Measurements from ENCODE around the gene TNNI2. TPM values are rescaled to one million over a fixed set of nuclear protein-coding genes. Genes with fewer than 3 reads are reported as not detected.

TNNI2 gene
- total and polyA plus RNA-seq, 12 donors, result 0.55 to 21.8 (median 2.4) TPM; not detected in 3

DNA sequence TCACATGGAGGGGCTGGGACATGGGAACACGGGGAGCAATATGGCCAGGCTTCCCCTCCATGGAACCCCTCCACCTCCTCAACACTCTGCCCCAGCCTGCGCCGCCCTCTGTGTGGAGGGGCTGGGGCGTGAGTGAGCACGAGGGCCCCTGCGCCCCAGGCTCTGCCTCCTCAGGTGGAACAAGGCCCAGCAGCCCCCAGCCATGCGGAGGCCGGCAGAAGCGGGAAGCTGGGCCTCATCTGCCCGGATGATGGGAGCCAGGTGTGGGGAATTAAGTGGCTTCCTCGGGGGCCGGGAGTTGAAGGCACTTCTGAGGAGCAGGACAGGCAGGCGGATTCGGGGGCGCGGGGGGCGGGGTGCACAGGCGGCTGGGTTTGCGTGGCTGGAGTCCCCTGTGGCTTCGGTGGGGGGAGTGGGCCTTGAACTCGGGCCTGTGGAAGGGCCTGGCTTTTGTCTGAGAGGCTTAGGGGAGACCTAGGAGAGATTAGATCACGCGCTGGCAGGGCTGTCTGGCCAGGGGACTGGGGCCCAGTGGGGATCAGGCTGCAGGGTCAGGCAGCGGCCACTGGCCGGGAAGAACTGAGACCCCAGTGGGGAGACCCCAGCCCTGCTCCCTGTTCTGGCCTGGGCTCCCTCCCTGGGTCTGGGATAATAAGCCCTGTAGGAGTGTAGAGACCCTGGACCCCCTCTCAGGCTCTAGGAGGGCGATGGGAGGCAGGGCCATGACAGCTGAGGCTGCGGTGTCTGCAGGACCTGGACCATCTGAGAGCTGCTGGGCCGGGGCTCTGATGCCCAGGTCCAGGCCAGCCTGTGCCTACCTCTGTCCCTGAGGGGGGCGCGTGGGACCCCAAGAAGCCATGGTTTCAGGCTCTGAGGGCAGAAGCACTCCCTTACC lies 39.6 kb downstream of the TNNI2 start:
- H3K27ac ChIP-seq, result peak overlapping the region in 4 of 5 donors; percentile 37 to 97 (median 62)
- DNase-seq, result peak in 4 of 7 donors; percentile 24 to 51 (median 35)
- TF ChIP-seq POLR2A (IDR thresholded peaks at IDR 0.05), result no peak
- TF ChIP-seq, protein P1, sequence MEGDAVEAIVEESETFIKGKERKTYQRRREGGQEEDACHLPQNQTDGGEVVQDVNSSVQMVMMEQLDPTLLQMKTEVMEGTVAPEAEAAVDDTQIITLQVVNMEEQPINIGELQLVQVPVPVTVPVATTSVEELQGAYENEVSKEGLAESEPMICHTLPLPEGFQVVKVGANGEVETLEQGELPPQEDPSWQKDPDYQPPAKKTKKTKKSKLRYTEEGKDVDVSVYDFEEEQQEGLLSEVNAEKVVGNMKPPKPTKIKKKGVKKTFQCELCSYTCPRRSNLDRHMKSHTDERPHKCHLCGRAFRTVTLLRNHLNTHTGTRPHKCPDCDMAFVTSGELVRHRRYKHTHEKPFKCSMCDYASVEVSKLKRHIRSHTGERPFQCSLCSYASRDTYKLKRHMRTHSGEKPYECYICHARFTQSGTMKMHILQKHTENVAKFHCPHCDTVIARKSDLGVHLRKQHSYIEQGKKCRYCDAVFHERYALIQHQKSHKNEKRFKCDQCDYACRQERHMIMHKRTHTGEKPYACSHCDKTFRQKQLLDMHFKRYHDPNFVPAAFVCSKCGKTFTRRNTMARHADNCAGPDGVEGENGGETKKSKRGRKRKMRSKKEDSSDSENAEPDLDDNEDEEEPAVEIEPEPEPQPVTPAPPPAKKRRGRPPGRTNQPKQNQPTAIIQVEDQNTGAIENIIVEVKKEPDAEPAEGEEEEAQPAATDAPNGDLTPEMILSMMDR (IDR thresholded peaks at IDR 0.05), result no peak

DNA sequence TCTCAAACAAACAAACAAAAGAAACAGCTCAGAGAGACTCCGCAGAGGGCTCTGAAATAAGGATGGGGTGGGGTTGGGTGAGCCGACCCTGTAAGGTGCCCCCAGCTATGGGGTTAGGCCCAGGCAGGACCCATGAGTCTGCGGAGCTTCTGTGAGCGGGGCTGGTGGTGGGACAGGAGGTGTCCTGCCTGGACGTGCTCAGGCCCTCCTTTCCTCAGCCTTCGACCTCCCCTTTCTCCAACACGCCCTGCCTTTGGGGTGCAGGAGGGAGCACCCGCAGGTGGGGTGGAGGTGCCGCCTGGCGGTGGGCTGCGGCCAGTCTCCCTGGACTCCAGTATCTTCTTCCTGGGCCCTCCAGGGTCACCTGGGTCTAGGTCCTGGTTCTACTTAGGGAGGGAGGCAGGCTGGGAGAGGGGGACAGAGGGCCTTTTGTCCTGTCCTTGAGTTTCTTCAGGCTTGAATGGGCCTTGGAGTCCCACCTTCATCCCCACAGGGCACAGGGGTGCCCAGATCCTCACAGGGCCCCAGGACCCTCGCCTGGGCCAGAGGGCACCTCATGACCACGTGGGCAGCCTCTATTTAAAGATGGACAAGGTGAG lies 40.7 kb downstream of the TNNI2 start:
- peak in 3 of 7 donors; percentile 22 to 48 (median 37) for DNase-seq
- 73 to 87% (median 79%) methylated on average over 7 to 13 of the region's 13 CpGs for WGBS, 4 donors
- H3K27ac ChIP-seq, result peak overlapping the region in 4 of 5 donors; percentile 31 to 97 (median 65)
- intact Hi-C loops (cut with DNase I), result no loop called here
- H3K36me3 ChIP-seq (replicated peaks in 1 of 2), result peaks cover 0 to 19% of the 10 kb centered on the region in 2 donors
- TF ChIP-seq, protein P1 (IDR thresholded peaks at IDR 0.05), result no peak
- TF ChIP-seq POLR2A (IDR thresholded peaks at IDR 0.05), result no peak
- H3K9me3 ChIP-seq (replicated peaks in 1 of 3), result no peaks in the 10 kb centered on the region
- no peak overlapping the region for H3K4me3 ChIP-seq
- no peaks in the 10 kb centered on the region for H3K27me3 ChIP-seq
- H3K4me1 ChIP-seq (replicated peaks in 1 of 2), result peaks cover 16 to 57% of the 10 kb centered on the region in 2 donors

More for the DNA sequence above, 39.6 kb downstream of the TNNI2 start:
- no peaks in the 10 kb centered on the region for H3K27me3 ChIP-seq
- WGBS, 4 donors, result 69 to 75% (median 74%) methylated on average over 13 to 30 of the region's 30 CpGs
- H3K9me3 ChIP-seq (replicated peaks in 1 of 3), result no peaks in the 10 kb centered on the region
- peaks cover 0 to 9% of the 10 kb centered on the region in 2 donors for H3K36me3 ChIP-seq (replicated peaks in 1 of 2)
- no peak overlapping the region for H3K4me3 ChIP-seq
- H3K4me1 ChIP-seq (replicated peaks in 1 of 2), result peaks cover 16 to 57% of the 10 kb centered on the region in 2 donors
- intact Hi-C loops (cut with DNase I), result no loop called here

DNA sequence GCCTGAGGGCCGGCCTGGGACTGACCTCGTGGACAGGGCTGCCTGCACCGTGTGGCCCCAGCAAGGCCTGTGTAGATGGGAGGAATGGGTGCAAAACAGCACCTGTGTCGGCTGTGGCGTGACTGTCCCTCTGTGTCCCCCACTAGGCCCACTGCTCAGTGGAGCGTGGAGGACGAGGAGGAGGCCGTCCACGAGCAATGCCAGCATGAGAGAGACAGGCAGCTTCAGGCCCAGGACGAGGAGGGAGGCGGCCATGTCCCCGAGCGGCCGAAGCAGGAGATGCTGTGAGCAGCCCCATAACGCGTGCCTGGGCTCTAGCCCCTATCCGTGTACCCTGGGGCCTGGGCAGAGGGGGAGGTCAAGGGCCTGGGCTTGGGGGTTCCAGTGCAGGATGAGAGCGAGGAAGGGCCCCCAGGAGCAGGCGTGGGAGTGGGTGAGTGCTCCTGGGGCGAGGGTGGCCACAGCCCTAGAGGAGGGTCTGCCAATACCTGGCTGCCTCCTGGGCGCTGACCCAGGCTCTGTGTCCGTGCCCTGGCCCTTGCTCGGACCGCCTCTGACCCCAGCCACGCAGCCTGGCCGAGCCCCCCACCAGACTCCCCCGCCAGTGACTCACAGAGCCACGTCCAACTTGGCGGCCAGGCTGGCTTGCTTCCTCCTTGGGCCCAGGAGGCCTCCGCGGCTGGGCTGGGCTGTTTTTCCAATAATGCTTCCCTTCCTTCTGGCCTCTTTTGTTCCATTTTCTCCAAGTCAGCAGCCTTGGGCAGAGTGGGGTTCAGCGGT lies 41.4 kb downstream of the TNNI2 start:
- WGBS, 4 donors, result 51 to 67% (median 59%) methylated on average over 10 to 32 of the region's 32 CpGs
- no peak for TF ChIP-seq POLR2A (IDR thresholded peaks at IDR 0.05)
- TF ChIP-seq, protein P1 (IDR thresholded peaks at IDR 0.05), result no peak
- H3K4me1 ChIP-seq (replicated peaks in 1 of 2), result peaks cover 14 to 50% of the 10 kb centered on the region in 2 donors
- no peaks in the 10 kb centered on the region for H3K9me3 ChIP-seq (replicated peaks in 1 of 3)
- no peaks in the 10 kb centered on the region for H3K27me3 ChIP-seq
- H3K36me3 ChIP-seq (replicated peaks in 1 of 2), result peaks cover 0 to 26% of the 10 kb centered on the region in 2 donors
- no peak overlapping the region for H3K4me3 ChIP-seq
- intact Hi-C loops (cut with DNase I), result loop anchor here (5.0 kb wide), 2 partner anchors 37 to 272 kb away; partner anchors contain the start of gene TNNT3 (in 1 of the 2)
- peak; percentile 49 to 77 (median 66) for DNase-seq
- H3K27ac ChIP-seq, result peak overlapping the region; percentile 31 to 97 (median 69)
